Inferior parietal cortex (tissue), 1 donor: ENCODE data around the gene TGOLN2.

ENCODE experiments used
- DNase-seq: peaks from one replicate; pipeline ENCODE4 v3.0.0-alpha.2; 2016; ENCODE audit errors: extremely low spot score

The TGOLN2 gene

DNA sequence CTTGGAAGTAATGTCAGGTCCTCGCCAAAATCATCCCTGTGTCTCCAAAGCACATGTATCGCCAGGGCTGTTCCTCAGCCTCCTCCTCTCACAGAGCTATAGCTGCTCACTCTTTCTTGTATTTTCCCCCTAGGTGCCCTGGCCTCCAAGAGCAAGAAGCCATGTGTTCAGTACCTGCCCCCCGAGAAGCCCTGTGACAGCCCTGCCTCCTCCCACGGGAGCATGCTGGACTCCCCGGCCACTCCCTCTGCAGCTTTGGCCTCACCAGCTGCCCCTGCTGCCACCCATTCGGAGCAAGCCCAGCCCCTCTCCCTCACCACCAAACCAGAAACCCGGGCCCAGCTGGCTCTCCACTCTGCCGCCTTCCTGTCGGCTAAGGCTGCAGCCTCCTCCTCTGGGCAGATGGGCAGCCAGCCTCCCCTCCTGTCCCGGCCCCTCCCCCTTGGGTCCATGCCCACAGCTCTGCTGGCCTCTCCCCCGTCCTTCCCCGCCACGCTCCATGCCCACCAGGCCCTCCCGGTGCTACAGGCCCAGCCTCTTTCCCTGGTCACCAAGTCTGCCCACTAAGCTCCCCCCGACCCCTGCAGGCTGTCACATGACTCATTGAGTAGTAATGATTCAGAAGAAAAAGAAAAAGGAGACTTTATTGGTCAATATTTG is 18.8 kb downstream of the TGOLN2 start:
- DNase-seq: no peak

DNA sequence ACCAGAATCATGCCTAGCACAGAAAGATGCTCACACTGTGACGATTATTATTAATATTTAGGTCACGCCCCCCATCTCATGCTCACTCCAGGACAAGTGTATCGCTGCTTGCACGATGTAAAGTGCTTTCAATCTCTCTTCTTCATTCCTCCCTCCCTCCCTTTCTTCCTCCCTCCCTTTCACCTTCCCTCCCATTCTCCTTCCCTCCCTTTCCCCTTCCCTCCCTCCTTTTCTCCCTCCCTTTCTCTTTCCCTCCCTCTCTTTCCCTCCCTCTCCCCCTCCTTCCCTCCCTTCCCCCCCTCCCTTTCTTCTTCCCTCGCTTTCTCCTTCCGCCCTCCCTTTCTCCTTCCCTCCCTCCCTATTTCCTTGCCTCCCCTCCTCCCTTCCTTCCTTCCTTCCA is 19.6 kb downstream of the TGOLN2 start:
- no peak for DNase-seq

DNA sequence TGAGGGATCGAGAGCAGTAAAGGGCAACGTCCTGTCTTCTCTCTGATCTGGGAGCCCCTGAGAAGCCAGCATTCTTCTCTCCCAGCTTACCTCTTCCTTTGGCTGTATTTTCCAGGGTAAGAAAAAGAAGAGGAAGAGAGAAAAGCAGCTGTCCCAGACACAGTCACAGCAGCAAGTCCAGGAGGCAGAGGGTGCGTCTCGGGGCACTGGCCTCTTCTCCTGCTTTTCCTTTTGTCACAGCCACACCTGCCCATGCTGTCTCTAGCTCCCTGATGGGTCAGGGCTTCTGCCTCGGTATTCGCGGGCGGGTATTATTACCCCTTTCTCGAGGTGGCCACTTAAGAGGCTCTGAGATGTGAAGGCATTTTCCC is 20.3 kb downstream of the TGOLN2 start:
- DNase-seq: no peak

DNA sequence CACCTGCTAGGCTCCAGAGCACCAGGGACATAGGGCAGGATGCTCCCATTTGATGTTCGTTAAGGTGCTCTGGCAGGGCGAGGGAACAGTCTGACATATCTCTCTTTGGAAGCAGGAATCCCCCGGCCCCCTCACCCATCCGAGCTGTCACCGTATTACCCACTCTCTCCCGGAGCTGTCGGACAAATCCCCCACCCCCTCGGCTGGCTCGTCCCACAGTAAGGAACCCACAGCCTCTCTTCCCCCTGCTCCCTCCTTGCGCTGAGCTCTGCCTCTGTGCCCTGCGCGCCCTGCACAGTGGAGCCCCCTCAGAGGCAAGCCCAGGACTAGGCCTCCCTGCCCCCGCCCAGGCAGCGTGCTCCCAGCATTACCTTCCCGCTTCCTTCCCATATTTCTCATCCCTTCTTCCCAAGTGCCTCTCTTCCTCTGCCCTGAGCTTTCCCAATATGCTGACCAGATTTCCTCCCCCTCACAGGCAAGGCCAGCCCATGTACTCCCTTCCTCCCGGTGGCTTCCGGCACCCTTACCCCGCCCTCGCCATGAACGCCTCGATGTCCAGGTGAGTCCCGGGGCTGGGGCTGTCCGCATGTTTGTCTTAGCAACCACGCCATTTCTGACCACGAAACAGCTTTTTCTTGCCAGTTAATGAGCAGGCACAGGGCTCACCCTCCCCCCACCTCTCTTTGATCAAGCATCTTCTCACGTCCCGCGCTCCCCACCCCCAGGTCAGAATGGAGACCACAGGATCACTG is 23.8 kb downstream of the TGOLN2 start:
- DNase-seq: no peak

DNA sequence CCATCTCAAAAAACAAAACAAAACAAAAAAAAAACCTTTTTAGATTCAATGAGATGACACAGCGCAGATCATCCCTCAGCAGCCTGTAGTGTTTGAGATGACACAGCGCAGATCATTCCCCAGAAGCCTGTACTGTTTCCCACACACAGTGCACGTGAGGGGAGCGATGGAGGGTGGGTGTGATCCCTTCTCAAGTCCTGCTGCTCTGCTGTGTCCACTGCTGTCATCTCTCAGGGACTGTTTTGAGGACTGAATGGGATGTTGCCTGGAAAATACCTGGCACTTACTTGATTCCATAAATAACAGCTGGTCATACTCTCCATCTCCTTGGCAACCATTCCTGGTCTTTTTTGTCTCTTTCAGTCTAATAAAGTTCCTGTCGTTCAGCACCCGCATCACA is 25.7 kb downstream of the TGOLN2 start:
- no peak for DNase-seq

DNA sequence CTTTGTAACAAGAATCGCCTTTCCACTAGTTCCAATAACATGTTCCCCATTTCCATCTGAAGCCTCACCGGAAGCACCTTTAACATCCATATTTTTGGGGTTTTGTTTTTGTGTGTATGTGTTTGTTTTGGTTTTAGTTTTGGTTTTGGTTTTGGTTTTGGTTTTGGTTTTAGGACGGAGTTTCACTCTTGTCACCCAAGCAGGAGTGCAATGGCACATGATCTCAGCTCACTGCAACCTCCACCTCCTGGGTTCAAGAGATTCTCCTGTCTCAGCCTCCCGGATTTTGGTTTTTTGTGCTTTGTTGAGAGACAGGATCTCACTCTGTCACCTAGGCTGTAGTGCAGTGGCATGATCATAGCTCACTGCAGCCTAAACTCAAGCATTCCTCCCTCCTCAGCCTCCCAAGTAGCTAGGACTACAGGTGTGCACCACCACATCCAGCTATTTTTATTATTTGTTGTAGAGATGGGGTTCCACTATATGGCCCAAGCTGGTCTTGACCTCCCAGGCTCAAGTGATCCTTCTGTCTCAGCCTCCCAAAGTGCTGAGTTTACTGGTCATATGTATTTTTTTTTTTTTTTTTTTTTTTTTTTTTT is 36.3 kb downstream of the TGOLN2 start:
- no peak for DNase-seq

DNA sequence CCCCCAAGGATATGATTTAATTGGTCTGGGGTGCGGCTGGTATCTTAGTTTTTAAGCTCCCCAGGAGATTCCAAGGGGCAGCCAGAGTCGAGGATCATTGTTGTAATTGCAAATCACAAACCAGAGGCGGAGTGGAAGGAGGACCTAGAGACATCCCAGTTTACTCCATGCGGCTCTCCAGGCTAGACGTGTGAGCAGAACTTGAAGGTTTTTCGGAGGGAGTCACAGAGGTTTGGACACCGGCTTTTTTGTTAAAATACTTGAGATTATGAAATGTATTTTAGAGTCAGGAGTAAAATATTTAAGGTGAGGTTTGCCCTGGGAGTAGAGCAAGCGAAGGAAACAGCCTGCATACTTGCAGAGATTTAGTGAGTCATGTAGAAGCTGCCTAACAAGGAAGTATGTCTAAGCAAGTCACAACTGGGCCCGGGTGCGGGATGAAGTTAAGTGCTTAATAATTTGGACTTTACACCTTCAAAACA is 39.5 kb downstream of the TGOLN2 start:
- no peak for DNase-seq

DNA sequence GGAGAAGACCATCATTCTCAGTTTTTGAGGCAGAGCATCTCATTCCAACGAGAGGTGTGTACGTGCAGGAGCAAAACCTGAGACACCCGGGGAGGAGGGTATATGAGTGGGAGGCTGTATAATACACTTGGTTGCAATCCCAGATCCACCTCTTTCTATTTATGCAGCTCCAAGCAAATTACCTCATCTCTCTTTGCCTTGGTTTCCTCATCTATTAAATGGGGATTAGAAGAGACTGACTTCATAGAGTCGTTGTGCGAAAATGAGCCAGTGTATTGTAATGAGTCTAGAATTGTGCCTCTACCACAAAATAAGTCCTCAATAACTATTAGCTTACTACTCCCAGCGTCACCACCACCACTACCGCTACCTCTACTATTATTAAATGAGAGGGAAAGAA is 40.1 kb downstream of the TGOLN2 start:
- no peak for DNase-seq

DNA sequence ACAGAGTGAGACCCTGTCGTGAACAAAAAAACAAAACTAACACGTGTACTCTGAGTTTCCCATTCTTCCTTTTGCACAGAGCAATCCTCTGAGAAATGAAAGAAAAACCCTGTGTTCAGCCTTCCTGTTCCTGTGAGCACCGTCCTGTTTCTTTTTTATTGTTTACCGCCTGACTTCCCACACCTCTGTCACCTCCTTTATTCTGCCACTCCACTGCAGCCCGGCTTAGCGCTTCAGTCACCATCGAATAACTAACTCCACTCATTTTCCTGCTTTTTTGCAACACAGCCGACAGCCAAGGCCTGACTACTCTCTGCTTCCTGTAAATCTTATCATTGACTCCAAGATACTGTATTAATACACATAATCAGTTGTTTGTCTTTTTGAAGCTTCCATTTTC is 40.9 kb downstream of the TGOLN2 start:
- DNase-seq: no peak

DNA sequence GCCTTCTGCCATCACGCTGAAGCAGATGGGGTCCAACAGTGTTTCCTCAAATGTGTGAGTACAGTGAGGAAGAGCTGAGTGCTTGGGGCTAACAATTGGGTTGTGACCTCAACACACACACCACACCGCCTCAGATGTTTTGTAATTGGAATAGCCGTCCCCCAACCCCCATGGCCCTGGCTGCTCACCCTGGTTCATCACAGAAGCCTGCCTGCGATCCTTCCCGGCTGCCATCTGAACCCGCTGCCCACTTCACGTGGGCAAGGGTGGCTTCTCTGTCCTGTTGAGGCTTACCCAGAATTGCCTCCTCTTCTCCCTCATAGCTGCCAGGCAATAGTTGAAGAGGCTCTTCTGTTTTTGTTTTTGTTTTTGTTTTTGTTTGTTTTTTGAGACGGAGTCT is 44.1 kb downstream of the TGOLN2 start:
- DNase-seq: no peak

DNA sequence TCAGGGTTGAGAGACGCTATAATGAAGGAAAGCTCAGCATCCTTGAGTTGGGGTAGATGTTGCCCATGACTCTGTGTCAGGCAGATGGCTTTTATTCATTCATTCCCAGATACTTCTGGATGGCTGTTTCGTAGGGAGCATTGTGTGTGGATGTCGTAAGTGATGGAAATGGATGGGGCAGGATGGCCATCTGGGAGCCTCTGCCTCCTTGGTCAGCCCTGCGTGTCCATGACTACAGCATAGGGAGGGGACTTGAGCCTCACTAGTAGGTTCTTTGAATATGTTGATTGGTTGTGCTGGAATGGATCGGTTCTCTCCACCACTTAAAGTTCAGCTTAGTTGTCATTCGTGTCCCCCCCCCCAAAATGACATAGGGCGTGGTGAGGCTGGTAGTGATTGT is 44.9 kb downstream of the TGOLN2 start:
- DNase-seq: no peak

DNA sequence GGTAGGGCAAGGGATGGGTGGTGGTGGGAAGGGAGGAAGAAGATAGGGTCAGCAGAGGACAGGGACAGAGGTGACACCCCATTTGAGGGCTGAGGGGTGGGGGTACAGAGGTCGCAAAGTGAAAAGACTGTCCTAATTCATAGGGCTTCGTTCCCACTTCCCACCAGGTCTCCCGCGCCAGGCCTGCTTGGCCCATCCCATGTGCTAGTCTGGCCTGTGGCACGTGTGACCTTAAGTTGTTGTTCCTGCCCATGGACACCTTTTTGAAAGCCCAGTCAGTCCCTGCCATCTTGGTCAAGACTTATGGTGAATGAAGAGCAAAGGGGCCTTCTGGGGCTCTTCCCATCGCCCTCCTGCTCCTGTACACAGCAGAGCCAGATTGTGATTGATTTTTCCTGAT is 46.2 kb downstream of the TGOLN2 start:
- no peak for DNase-seq

DNA sequence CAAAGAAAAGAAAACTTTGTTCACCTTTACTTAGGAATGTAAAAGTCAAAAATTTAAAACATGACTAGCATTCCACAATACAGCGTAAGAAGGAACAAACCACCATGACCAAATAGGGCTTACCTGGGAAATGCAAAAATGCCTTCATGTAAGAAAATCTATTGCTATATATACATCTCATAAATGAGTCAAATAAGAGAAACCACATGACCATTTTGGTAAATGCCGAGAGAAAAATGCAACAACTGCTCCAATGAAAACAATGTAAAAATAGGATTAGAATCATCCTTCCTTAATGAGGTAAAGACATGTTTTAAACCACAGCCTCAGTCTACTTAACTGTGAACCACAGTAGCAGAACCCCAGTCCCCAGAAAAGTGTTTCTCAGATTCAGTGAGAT is 49.4 kb downstream of the TGOLN2 start:
- no peak for DNase-seq

DNA sequence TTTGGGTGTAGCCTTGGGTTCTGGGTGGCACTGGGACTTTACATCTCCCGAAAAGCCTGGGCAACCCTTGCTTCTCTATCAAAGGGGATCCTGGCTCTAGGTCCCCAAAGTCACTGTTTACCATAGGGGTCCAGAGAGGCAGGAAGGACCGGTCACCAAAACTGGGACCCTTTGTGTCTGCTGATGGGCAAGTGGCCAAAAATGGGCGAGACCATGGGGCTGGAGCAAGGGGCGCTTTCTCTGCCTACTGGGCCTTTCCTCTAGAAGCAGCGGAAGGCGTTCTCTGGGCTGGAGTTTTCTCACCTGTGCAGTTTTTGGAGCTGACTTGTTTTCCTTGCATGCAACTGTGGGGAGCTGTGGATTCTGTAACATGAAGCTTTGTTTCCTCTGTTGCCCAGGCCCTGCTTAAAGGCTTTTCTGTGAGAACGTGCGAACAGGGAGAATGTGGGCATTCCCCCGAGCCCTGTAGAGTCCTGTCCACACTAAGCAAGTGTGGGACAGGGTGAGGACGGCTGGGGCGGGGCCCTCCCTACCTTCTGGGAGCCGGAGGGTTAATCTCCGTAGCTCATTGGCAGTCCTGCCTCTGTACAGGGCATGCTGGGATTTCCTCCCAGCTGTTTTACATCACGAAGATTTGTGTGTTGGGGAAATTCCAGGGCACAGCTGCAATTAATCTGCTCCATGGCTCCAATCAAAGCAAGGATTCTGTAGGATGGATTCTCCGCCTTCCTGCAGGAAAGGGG is 50.2 kb downstream of the TGOLN2 start:
- no peak for DNase-seq

DNA sequence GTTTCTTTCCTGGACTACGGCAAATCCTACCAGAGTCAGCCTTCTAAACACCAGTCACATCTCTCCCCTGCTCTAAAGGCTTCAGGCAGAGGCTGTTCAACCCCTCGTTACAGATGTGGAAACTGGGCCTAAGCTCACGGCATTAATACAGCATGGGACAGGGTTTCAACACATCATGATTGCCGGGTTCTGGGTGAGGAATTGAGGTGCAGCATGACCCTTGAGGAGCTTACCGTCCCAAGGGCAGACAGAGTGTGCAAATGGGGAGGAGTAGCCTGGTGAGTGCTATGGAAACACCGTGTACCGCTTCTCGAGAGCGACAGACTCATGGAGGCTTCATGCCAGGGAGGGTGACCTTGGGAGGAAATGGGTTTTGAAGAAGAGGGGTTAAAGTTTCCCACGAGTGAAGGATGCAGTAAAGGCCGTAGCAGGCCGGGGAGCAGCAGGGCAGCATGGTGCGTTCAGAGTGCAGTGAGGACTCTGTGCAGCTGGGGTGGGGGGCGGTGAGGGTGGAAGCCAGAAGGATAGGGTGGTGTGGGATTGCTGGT is 51.1 kb downstream of the TGOLN2 start:
- DNase-seq: no peak

DNA sequence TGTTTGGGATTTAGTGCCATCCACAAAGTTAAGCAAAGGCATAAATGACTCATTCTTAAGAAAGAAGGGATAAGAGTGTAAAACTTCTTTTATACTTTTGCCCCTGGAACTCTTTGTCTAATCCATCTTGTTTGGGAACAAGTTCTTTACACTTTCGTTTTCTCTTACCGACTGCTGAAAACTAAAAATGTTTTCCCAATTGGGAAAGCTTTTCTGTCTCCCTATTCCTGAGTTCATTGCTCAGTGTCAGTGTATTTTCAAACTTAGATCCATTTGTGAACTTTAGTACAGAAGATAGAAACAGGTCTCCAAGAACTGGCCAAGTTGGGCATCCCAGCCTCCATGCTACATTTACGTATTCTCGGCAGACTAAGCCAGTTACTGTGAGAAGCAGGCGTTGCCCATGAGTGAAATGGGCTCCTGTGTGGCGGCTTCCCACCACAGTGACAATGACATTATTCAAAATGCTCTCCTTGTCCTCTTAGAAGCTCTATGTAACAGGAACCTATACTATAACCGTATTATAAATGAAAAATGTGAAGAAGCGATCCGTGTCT is 51.7 kb downstream of the TGOLN2 start:
- no peak for DNase-seq

DNA sequence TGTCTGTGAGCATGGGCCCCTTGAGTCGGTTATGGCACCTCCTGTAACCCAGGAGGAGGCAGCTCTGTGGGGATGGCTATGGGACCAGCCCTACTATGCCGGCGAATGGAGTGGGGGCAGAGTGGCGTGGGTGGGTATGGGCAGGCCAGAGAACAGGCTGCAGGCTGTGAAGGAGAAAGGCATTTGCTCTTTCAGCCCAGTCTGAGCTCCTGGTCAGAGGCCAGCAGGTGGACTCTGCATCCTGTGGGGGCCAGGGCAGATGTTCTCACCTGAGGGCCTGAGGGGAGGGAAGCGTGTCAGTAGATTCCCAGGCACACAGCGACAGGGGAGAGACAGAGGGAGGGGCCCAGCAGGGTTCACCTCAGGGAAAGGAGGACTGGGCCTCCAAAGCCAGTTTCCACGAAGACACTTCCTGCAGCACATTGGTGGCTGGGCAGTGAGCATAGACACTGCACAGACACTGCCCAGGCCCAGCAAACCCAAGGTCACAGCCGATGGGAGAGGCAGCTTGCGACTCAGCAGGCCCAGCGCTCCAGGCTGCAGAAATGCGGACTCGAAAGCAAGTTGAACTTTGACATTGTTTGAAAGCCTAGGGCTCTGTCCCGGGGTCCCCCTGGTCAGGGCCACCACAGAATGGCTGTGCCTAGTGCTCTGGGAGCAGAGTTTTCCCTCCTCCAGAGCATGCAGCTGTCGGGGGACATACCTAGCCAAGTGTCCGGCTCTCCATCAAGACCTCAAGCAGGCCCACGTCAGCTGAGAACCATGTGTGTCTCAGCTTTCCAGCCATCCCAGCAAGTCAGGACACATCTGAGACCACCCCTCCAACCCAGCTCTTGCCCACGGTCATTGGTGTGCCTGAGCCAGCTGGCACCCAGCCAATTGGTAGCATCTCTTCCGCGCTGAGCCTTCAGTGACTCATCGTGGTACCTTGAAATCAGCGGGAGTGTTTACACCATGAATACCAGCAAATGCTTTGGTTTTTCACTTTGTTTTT is 53.8 kb downstream of the TGOLN2 start:
- no peak for DNase-seq

DNA sequence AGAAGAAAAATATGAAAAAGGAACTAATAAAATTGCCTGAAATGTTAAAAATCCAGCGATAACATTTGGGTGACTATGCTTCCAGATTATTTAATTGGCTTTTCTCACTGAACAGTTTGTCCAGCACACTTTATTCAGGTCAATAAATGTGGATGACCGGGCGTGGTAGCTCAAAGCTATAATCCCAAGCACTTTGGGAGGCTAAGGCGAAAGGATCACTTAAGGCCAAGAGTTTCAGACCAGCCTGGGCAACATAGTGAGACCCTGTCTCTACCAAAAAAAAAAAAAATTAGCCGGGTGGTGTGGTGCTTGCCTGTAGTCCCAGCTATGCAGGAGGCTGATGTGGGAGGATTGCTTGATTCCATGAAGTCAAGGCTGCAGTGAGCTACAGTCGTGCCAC is 55.4 kb downstream of the TGOLN2 start:
- no peak for DNase-seq

DNA sequence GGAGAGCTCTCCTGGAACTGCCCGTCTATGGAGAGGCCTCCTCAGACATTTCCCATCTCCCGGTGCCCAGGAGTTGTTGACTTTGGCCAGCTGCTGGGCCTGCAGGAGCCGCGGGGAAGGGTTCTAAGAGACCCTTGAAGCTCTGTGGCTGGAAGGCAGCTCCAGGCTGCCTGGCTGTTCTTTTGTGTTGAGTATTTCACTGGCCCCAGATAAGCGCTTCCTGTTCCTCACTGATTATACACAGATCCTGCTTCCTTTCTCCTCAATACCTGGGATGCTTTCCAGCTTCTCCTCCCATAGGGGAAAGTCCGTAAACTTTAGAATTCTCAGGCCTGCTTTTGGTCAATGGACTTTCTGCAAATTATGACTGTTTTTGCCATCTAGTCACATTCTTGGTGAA is 57.8 kb downstream of the TGOLN2 start:
- DNase-seq: no peak
